ENCODE data around the gene TNNI2. TPM values are rescaled to one million over a fixed set of nuclear protein-coding genes. Genes with fewer than 3 reads are reported as not detected.

TNNI2 gene
- total RNA-seq, 2 experiments from 2014 or later: 2.5 to 14.3 TPM

DNA sequence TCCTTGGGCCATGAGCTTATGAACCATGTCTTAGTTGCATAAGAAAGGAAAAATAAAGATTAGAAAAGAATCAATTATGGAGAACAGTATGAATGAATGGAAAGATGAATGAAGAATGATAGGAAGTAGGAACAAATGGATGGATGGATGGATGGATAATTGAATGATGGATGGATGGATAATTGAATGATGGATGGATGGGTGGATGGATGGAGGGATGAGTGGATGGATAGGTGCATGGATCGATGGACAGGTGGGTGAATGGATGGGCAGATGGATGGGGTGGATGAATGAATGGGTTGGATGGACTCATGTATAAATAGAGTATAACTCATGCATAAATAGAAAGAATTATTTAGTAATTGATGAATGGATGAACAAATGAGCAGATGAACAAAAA is 21.3 kb downstream of the TNNI2 start:
- Histone ChIP-seq H3K9me3 (ENCODE audit: low read length) (no peaks in the 10 kb centered on the region), H4K20me1 (ENCODE audit: insufficient read depth, low read length) (peaks cover 5% of the 10 kb centered on the region), H3K27ac (ENCODE audit: low read depth, low read length, poor library complexity, severe bottlenecking) (no peak overlapping the region), H3K4me2 (ENCODE audit: low read length) (no peak overlapping the region), H3K9me2 (ENCODE audit: insufficient read depth, low read length) (no peaks in the 10 kb centered on the region), H2AFZ (ENCODE audit: low read length) (no peak overlapping the region), H3K36me3 (ENCODE audit: insufficient read depth, low read length) (peaks cover 4% of the 10 kb centered on the region; the same call in 1 of the 2 replicates), H3K79me2 (ENCODE audit: insufficient read depth, low read depth, low read length) (peaks cover 7% of the 10 kb centered on the region; the same call in 1 of the 2 replicates), H3K4me1 (ENCODE audit: insufficient read depth, low read length, poor library complexity, severe bottlenecking) (peaks cover 9% of the 10 kb centered on the region), H3K4me3 (ENCODE audit: low read depth, low read length, poor library complexity, severe bottlenecking) (no peak overlapping the region)
- no TSS peak for BruUV-seq (replicated peaks)
- CTCF ChIA-PET (ENCODE audit: unreplicated experiment): no interaction called here
- TF ChIP-seq, protein P1, sequence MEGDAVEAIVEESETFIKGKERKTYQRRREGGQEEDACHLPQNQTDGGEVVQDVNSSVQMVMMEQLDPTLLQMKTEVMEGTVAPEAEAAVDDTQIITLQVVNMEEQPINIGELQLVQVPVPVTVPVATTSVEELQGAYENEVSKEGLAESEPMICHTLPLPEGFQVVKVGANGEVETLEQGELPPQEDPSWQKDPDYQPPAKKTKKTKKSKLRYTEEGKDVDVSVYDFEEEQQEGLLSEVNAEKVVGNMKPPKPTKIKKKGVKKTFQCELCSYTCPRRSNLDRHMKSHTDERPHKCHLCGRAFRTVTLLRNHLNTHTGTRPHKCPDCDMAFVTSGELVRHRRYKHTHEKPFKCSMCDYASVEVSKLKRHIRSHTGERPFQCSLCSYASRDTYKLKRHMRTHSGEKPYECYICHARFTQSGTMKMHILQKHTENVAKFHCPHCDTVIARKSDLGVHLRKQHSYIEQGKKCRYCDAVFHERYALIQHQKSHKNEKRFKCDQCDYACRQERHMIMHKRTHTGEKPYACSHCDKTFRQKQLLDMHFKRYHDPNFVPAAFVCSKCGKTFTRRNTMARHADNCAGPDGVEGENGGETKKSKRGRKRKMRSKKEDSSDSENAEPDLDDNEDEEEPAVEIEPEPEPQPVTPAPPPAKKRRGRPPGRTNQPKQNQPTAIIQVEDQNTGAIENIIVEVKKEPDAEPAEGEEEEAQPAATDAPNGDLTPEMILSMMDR (conservative IDR thresholded peaks at IDR 0.05; ENCODE audit: low read length): no peak
- TF ChIP-seq EZH2phosphoT487 (IDR thresholded peaks at IDR 0.05; ENCODE audit: borderline replicate concordance, low read depth, low read length): no peak
- intact Hi-C loops (cut with micrococcal nuclease; ENCODE audit: unreplicated experiment): no loop called here
- POLR2A ChIA-PET: no interaction called here
- DNase-seq (ENCODE audit: low spot score): no peak

DNA sequence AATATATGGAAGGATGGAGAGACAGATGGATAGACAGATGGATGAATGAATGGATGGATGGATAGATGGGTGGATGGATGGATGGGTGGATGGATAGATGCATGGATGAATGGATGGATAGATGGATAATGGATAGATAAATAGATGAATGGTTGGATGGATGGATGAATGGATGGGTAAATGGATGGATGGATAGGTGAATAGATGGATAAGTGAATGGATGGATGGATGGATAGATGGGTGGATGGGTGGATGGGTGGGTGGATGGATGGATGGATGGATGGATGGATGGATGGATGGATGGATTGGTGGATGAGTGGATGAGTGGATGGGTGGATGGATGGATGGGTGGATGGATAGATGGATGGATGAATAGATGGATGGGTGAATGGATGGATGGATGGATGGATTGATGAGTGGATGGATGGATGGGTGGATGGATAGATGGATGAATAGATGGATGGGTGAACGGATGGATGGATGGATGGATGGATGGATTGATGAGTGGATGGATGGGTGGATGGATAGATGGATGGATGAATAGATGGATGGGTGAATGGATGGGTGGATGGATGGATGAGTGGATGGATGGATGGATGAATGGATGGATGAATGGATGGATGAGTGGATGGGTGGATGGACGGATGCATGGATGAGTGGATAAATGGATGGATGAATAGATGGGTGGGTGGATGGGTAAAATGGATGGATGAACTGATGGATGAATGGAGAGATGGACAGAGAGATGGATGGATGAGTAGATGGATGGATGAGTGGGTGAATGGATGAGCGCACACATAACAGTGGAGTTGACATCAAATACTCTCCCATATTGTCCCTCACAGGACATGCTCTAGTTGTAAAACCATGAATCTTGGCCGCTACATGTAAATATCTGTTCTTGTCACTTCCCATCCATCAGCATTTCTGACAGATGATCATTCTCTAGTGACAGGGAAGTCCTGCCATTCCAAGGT is 22.9 kb downstream of the TNNI2 start:
- no TSS peak for BruUV-seq (replicated peaks)
- Histone ChIP-seq H3K27ac (ENCODE audit: low read depth, low read length, poor library complexity, severe bottlenecking) (no peak overlapping the region), H3K36me3 (ENCODE audit: insufficient read depth, low read length) (peaks cover 12% of the 10 kb centered on the region; the same call in 1 of the 2 replicates), H4K20me1 (ENCODE audit: insufficient read depth, low read length) (no peaks in the 10 kb centered on the region; the same call in 1 of the 2 replicates), H2AFZ (ENCODE audit: low read length) (no peak overlapping the region), H3K4me3 (ENCODE audit: low read depth, low read length, poor library complexity, severe bottlenecking) (no peak overlapping the region), H3K79me2 (ENCODE audit: insufficient read depth, low read depth, low read length) (no peaks in the 10 kb centered on the region), H3K4me2 (ENCODE audit: low read length) (no peak overlapping the region), H3K9me2 (ENCODE audit: insufficient read depth, low read length) (no peaks in the 10 kb centered on the region), H3K4me1 (ENCODE audit: insufficient read depth, low read length, poor library complexity, severe bottlenecking) (no peaks in the 10 kb centered on the region), H3K9me3 (ENCODE audit: low read length) (no peaks in the 10 kb centered on the region)
- DNase-seq (ENCODE audit: low spot score): no peak
- no peak for TF ChIP-seq EZH2phosphoT487 (IDR thresholded peaks at IDR 0.05; ENCODE audit: borderline replicate concordance, low read depth, low read length)
- TF ChIP-seq, protein P1 (conservative IDR thresholded peaks at IDR 0.05; ENCODE audit: low read length): no peak
- ChIA-PET POLR2A (no interaction called here), CTCF (ENCODE audit: unreplicated experiment) (interaction anchor here (0.6 kb wide), 1 partner anchor 20 kb away, joined by 3 read pairs; no protein-coding TSS in a partner anchor)
- intact Hi-C loops (cut with micrococcal nuclease; ENCODE audit: unreplicated experiment): no loop called here

All from OCI-LY7 (cell line).